NT2/D1 (cell line): Measurements from ENCODE around the gene KRTAP1-5.
"Not testable (repeated sequence)": the region's sequence is repeated elsewhere in the genome, so short reads cannot be mapped to it uniquely, and the experiment has no call there.

ENCODE experiments used
- DNase-seq: peaks from one replicate; pipeline ENCODE4 v3.0.0-alpha.2; 2011; ENCODE audit warnings: low read depth, low spot score
- H3K27me3 ChIP-seq: 2 replicates; pipeline ENCODE4 v1.6.0; 2011; ENCODE audit warnings: mild to moderate bottlenecking; ENCODE audit not compliant: insufficient read length, insufficient read depth
- H3K36me3 ChIP-seq: 2 replicates; pipeline ENCODE4 v1.6.1; 2011; ENCODE audit warnings: mild to moderate bottlenecking, low read length, mixed read lengths; ENCODE audit not compliant: insufficient read depth, insufficient read length
- H3K4me1 ChIP-seq: 2 replicates; pipeline ENCODE4 v1.5.1; 2011; ENCODE audit not compliant: insufficient read depth, insufficient read length
- H3K4me3 ChIP-seq: 2 replicates; pipeline ENCODE4 v1.5.1; 2011; ENCODE audit warnings: low read depth; ENCODE audit not compliant: insufficient read length
- H3K9ac ChIP-seq: 2 replicates; pipeline ENCODE4 v1.6.0; 2011; ENCODE audit warnings: low read depth; ENCODE audit not compliant: insufficient read length
- H3K9me3 ChIP-seq: 2 replicates; pipeline ENCODE4 v1.5.1; 2011; ENCODE audit warnings: mild to moderate bottlenecking, low read length; ENCODE audit not compliant: insufficient read depth
- SUZ12 ChIP-seq: IDR thresholded peaks from 2 replicates; pipeline ENCODE4 v1.6.1; 2011; ENCODE audit not compliant: insufficient read length, insufficient read depth; ENCODE audit errors: extremely low read depth
- YY1 ChIP-seq: IDR thresholded peaks from 2 replicates; pipeline ENCODE4 v1.6.1; 2011; ENCODE audit not compliant: insufficient read length, insufficient read depth
- ZNF274 ChIP-seq: IDR thresholded peaks from 2 replicates; pipeline ENCODE4 v1.6.1; 2011; ENCODE audit warnings: mild to moderate bottlenecking, low read depth, low read length

KRTAP1-5 gene

GRCh38 chr17:41054025-41054424, 27.0 kb upstream of the KRTAP1-5 start:
- no peak overlapping the region for H3K4me3 ChIP-seq
- no peaks in the 10 kb centered on the region for H3K27me3 ChIP-seq
- H3K36me3 ChIP-seq: no peaks in the 10 kb centered on the region
- DNase-seq: no peak
- H3K4me1 ChIP-seq: no peaks in the 10 kb centered on the region
- no peak overlapping the region for H3K9ac ChIP-seq
- TF ChIP-seq ZNF274: no peak
- no peaks in the 10 kb centered on the region for H3K9me3 ChIP-seq

GRCh38 chr17:41052566-41052965, 25.6 kb upstream of the KRTAP1-5 start:
- DNase-seq: no peak
- no peak for TF ChIP-seq YY1
- no peak for TF ChIP-seq SUZ12
- TF ChIP-seq ZNF274: no peak
- Histone ChIP-seq H3K4me3 (no peak overlapping the region), H3K27me3 (no peaks in the 10 kb centered on the region), H3K9ac (no peak overlapping the region), H3K4me1 (no peaks in the 10 kb centered on the region), H3K9me3 (no peaks in the 10 kb centered on the region), H3K36me3 (no peaks in the 10 kb centered on the region)

GRCh38 chr17:41049110-41049509, 22.1 kb upstream of the KRTAP1-5 start:
- Histone ChIP-seq H3K9ac (no peak overlapping the region), H3K27me3 (no peaks in the 10 kb centered on the region), H3K36me3 (no peaks in the 10 kb centered on the region), H3K4me3 (no peak overlapping the region), H3K4me1 (no peaks in the 10 kb centered on the region), H3K9me3 (no peaks in the 10 kb centered on the region)
- DNase-seq: no peak
- no peak for TF ChIP-seq YY1
- TF ChIP-seq ZNF274: no peak
- TF ChIP-seq SUZ12: no peak

GRCh38 chr17:41048441-41048840, 21.4 kb upstream of the KRTAP1-5 start:
- Histone ChIP-seq H3K9me3 (peaks cover under 1% of the 10 kb centered on the region; the same call in 1 of the 2 replicates), H3K9ac (no peak overlapping the region), H3K4me1 (no peaks in the 10 kb centered on the region), H3K4me3 (no peak overlapping the region), H3K27me3 (no peaks in the 10 kb centered on the region), H3K36me3 (no peaks in the 10 kb centered on the region)
- no peak for DNase-seq
- TF ChIP-seq SUZ12 (no peak), ZNF274 (no peak), YY1 (no peak)

- DNase-seq, H3K4me3 ChIP-seq, H3K27me3 ChIP-seq, H3K4me1 ChIP-seq, H3K9ac ChIP-seq, H3K36me3 ChIP-seq, H3K9me3 ChIP-seq: not testable (repeated sequence)
Observed at GRCh38 chr17:41046735-41047465, 19.9 kb upstream of the KRTAP1-5 start, which contains the start of gene KRTAP2-1. Gene KRTAP2-1 (minus strand): TSS chr17:41047316. CDS start chr17:41047267, 49 bp downstream.

GRCh38 chr17:41042953-41043352, 15.9 kb upstream of the KRTAP1-5 start:
- Histone ChIP-seq H3K9ac (no peak overlapping the region), H3K36me3 (no peaks in the 10 kb centered on the region), H3K9me3 (peaks cover 8% of the 10 kb centered on the region), H3K4me3 (no peak overlapping the region), H3K4me1 (no peaks in the 10 kb centered on the region), H3K27me3 (no peaks in the 10 kb centered on the region)
- no peak for DNase-seq
- TF ChIP-seq ZNF274: no peak
- TF ChIP-seq YY1: no peak
- TF ChIP-seq SUZ12: no peak

- not testable (repeated sequence) for H3K27me3 ChIP-seq, H3K4me3 ChIP-seq, H3K9ac ChIP-seq, H3K4me1 ChIP-seq, DNase-seq, H3K36me3 ChIP-seq, H3K9me3 ChIP-seq
Observed at GRCh38 chr17:41040783-41041571, 14.0 kb upstream of the KRTAP1-5 start, which contains the start of gene KRTAP1-1. Gene KRTAP1-1 (minus strand): TSS chr17:41041450. CDS start chr17:41041397, 53 bp downstream.
